NCI-H146 treated with DMSO at 0.1 percent for 48 hours (cell line): ENCODE measurements around the gene SORL1.
"Not testable (repeated sequence)": the region's sequence is repeated elsewhere in the genome, so short reads cannot be mapped to it uniquely, and the experiment has no call there.

Experiments
- DNase-seq: peaks from one replicate; lab custom pipeline; 2025; ENCODE audit not compliant: unreplicated experiment; lab: John Stamatoyannopoulos, UW

The SORL1 gene

DNA sequence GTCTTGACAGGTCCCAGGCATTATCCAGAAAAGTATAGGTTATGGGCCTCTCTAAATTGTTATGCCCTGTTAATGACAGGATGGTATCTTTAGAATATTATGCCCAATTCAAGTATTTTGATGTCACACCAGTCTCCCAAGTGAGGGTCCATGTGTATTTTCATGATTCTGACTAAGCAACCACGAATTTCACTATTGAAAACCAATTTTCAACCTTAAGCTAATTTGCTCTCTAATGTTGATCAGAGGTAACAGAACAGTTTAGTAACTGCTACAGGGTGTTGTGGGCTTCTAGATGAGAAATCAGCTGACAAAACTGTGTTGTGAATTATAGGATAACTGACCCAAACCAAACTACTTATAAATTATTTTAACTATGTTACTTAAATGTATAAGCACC lies 48.6 kb downstream of the SORL1 start:
- no peak for DNase-seq

GRCh38 chr11:121503051-121503450 lies 50.9 kb downstream of the SORL1 start:
- no peak for DNase-seq

GRCh38 chr11:121506237-121506636 lies 54.1 kb downstream of the SORL1 start:
- DNase-seq, result not testable (repeated sequence)

DNA sequence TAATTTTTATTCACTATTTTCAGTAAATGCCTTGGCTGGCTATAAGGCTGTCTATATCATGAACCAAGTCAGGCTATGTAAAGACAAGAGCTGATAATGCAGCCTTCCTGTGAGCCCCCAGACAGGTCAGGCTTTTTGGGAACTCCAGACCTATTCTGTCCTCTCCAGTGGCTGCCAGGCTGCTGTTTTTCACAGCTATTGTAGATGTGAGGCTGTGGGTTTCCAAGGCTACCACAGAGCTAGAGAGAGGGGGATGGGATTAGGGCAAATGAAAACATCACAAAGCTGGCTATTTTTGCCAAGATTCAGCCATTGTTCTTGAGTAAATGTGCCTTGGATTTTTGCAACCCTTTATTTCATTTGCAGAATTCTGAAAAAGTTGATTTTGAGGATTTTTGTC lies 56.3 kb downstream of the SORL1 start:
- no peak for DNase-seq

- DNase-seq, result no peak
These were observed 58.3 kb downstream of the SORL1 start for GRCh38 chr11:121510438-121510837.

GRCh38 chr11:121512468-121513465 lies 60.7 kb downstream of the SORL1 start:
- DNase-seq, result no peak

DNA sequence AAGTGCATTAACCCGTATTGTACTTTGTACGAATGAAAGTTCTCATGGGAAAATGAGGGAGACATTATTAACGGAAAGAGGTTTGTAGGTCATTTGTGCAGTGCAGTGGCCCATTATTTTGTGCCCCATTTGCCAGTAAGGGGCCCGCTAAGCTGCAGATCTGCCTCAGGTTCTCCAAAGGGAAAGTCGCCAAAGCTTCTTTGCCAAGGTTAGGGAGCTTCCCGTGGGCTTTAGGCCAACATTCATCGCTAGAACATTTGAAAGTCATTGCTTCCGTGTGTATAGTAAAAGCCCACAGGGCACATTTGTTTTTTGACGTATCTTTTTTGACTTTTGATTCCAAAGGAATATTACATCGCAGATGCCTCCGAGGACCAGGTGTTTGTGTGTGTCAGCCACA lies 61.7 kb downstream of the SORL1 start:
- no peak for DNase-seq

- peak; percentile 96 for DNase-seq
These were observed 62.6 kb downstream of the SORL1 start for GRCh38 chr11:121514432-121515334.

- DNase-seq, result peak; percentile 59
These were observed 63.2 kb downstream of the SORL1 start for GRCh38 chr11:121515335-121515671.

DNA sequence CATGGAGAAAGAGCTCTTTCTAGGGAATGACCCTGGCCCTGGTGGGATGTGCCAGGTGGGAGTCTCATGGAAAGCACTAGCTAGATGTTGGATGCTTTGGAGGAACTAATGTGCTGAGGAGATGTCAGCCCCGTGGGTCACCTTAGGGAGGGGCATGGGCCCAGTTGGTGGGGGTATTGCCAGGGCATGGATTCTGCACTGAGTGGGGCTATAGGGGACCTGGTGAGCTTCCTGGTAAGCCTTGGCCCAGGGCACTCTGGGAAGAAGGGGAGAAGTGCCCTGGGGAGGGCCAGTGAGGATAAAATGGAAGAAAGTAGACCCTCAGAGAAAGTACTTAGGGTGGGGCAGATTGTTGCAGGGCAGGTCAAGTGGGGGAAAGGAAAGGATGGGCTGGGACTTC lies 65.9 kb downstream of the SORL1 start:
- no peak for DNase-seq

GRCh38 chr11:121520243-121521144 lies 68.4 kb downstream of the SORL1 start:
- no peak for DNase-seq

DNA sequence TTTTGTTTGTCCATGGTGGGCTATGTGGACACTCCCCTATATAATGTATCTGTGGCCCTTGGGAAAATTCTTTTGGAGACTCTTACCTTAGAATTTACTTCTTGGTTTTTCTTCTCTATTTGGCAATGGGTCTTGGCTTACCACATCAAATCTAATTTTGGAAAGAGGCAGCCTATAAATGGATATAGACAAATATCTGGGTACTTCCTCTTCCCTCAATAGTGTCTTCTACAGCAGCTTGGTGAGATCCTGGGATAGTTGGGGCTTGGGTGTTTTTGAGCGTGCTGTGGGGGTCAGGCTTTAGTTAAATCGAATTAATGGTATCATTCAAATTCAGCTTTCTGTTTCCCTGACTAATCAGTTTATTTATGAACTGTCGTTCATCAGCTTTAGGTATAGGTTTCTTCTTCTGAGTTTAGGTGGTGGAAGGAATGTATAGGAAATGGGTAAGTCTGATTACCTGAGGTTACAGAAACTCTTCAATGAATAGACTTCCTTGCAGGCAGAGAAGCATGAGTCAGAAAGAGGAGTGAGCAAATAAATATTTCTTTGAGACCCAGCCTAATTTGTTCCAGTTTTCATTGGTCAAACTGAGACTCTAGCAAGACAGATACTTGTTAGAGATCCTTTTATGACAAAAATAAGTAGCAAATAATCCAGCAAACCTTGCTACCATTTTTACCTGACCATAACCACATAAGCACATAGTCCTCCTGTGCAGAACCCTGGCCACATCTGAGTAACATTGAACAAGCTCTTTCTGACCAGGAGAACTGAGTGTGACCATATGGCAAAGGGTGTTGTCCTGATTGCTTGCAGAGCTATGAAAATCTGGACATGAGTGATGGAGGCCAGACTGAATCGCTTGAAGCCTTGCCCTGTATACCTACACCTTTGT lies 69.3 kb downstream of the SORL1 start:
- no peak for DNase-seq

- DNase-seq, result no peak
These were observed 70.2 kb downstream of the SORL1 start for GRCh38 chr11:121522043-121522941.

GRCh38 chr11:121523581-121524232 lies 71.6 kb downstream of the SORL1 start:
- DNase-seq, result peak; percentile 90

DNA sequence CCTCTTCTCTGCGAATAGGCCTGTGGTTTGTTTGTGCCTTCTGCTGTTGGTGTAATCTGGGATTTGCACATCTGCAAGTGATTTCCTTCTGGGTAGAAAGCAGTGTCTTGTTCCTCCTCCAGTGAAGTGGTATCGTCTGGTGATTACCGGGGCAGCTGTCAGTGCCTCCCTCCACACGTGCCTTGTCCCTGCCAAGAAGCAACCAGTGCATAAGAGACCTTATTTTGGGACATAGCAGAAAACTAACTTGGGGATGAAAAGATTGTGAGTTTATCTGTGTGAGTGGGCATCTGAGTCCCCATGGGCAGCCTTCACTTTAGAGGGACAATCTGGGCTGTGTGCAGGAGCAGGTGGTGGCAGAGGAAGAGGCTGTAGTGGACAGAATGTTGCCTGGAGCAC lies 72.1 kb downstream of the SORL1 start:
- DNase-seq, result peak; percentile 90

DNA sequence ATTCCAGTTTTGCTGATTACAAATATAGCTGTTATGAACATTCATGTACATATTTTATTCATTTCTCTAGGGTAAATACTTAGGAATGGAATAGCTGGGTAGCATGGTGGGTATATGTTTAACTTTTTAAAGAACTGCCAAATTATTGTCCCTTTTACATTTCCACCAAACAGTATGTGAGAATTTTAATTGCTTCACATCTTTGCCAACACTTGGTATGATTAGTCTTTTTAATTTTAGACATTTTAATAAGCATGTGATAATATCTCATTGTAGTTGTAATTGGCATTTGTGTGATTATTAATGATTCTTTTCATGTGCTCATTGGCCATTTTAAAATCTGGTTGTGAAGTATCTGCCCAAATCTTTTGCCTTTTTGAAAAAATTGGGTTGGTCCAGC lies 73.3 kb downstream of the SORL1 start:
- DNase-seq, result no peak

DNA sequence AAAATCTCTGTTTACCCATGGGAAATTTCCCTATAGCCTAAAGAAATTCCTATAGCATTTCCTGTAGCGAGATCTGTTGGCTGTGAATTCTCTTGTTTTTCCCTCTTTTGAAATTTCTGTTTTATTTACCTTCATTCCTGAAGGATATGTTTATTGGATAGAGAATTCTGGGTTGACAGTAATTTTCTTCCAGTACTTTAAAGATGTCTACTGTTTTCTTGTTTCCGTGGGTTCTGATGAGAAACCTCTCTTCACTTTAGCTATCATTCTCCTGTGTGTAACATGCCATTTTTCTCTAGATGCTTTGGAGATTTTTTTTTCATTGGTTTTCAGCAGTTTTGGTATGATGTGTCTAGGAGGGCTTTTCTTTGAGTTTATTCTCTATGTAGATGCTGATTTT lies 78.1 kb downstream of the SORL1 start:
- no peak for DNase-seq

GRCh38 chr11:121533601-121534000 lies 81.5 kb downstream of the SORL1 start:
- DNase-seq, result peak; percentile 12
